ENCODE data around the gene SESN1.

The SESN1 gene

GRCh38 chr6:109009236-109009961 is 85.2 kb downstream of the SESN1 start:
- peak overlapping the region; percentile 83 for H3K4me3 ChIP-seq (ENCODE audit: low read length)
- TF ChIP-seq, protein P1, sequence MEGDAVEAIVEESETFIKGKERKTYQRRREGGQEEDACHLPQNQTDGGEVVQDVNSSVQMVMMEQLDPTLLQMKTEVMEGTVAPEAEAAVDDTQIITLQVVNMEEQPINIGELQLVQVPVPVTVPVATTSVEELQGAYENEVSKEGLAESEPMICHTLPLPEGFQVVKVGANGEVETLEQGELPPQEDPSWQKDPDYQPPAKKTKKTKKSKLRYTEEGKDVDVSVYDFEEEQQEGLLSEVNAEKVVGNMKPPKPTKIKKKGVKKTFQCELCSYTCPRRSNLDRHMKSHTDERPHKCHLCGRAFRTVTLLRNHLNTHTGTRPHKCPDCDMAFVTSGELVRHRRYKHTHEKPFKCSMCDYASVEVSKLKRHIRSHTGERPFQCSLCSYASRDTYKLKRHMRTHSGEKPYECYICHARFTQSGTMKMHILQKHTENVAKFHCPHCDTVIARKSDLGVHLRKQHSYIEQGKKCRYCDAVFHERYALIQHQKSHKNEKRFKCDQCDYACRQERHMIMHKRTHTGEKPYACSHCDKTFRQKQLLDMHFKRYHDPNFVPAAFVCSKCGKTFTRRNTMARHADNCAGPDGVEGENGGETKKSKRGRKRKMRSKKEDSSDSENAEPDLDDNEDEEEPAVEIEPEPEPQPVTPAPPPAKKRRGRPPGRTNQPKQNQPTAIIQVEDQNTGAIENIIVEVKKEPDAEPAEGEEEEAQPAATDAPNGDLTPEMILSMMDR (conservative IDR thresholded peaks at IDR 0.05; ENCODE audit: low read length) = no peak
- peak; percentile 86 for DNase-seq (ENCODE audit: low read depth)

DNA sequence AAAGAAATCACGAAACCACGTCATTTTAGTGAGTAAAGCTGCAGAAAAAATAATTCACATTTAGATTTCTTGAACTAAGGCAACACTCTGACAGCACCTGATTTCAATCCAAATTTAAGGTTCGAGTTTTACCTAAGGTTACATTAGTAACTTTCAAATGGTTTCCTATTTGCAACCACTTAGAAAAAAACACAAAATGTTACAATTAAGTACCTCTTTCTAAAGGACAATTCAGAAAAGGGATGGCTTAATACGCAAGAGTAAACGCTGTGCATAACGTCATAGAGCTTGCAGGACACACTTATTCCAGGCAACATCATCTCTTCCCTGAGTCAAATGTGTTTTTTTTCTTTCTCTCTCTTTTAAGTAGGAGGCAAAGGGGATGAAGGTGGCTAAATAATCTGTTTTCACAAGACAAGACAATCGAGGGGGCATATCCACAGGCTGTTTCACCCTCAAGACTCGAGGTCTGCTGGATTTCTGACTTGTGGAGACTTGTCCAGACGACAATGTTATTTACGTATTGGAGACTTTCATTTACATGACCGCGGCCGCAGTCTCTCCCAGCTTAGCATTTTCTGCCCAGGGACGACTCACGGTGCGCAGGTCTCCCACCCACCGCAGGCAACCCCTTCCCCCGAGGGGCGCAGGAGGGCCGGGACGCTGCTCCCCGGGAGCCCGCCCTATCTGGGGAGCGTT is 86.0 kb downstream of the SESN1 start:
- TF ChIP-seq, protein P1 (conservative IDR thresholded peaks at IDR 0.05; ENCODE audit: low read length) = no peak
- H3K4me3 ChIP-seq (ENCODE audit: low read length) = peak overlapping the region; percentile 79
- DNase-seq (ENCODE audit: low read depth) = peak; percentile 37

GRCh38 chr6:109008054-109008453 is 86.6 kb downstream of the SESN1 start:
- peak overlapping the region; percentile 79 for H3K4me3 ChIP-seq (ENCODE audit: low read length)
- TF ChIP-seq, protein P1 (conservative IDR thresholded peaks at IDR 0.05; ENCODE audit: low read length) = no peak
- no peak for DNase-seq (ENCODE audit: low read depth)

DNA sequence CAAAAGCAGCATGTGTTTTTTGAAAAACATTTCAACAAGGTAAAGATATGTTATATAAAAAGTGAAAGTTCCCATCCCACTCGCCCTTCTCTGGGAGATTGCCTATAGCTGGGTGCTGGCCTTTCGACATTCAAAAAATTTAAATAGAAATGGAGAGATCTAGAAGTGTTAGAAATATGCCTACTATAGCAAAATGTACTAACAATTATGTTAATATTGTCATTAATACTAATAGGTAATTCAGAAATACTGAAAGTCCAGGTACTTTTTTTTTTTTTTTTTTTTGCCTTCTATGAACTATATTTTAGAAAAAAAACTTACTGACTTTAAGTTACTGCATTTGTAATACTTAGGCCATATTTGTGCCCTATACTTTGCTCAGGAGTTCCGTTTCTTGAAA is 87.1 kb downstream of the SESN1 start:
- no peak for DNase-seq (ENCODE audit: low read depth)
- H3K4me3 ChIP-seq (ENCODE audit: low read length) = peak overlapping the region; percentile 79
- TF ChIP-seq, protein P1 (conservative IDR thresholded peaks at IDR 0.05; ENCODE audit: low read length) = no peak

- DNase-seq (ENCODE audit: low read depth) = no peak
- TF ChIP-seq, protein P1 (conservative IDR thresholded peaks at IDR 0.05; ENCODE audit: low read length) = no peak
- no peak overlapping the region for H3K4me3 ChIP-seq (ENCODE audit: low read length)
Measured at GRCh38 chr6:109006818-109007217, 87.8 kb downstream of the SESN1 start.

- TF ChIP-seq, protein P1 (conservative IDR thresholded peaks at IDR 0.05; ENCODE audit: low read length) = no peak
- H3K4me3 ChIP-seq (ENCODE audit: low read length) = no peak overlapping the region
- DNase-seq (ENCODE audit: low read depth) = no peak
Measured at GRCh38 chr6:109002882-109003281, 91.8 kb downstream of the SESN1 start.
